ENCODE results near the gene DHRSX.

DNA sequence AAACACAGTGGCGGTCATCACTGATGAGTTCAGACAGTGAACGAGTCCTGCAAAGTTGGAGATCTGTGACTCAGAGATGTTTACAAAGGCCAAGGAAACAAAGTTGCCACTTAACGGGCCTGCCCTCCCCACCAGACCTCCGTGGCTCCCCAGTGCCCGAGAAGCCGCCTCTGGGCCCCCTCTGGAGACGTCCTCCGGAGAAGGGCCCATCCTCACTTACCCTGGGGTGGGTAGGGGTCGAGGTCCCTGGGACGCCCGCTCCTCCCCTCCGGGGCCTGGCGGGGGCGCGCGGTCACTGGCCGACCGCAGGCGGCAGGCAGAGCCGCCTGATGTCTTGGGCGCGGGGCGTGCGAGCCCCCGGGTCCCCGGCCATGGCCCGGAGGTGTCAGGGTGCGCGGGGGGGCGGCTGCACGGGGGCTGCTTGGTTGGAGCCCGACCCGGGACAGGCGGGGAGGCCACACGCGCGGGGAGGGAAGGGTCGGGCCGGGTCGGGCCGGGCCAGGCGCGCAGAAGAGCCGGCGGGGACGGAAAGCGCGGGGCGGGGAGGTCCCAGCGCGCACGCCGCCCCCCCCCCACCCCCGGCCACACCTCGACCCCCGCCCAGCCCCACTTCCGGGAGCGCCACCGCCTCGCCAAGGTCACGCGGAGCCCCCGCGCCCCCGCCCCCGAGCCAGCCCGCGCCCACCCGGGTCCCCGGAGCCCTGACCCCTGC, 529 bp downstream of the DHRSX start:
- no peak for TF ChIP-seq CTCF (IDR thresholded peaks at IDR 0.05; ENCODE audit: insufficient read depth, low read depth, low read length)
- no peak for TF ChIP-seq EZH2 (IDR thresholded peaks at IDR 0.05; ENCODE audit: insufficient read depth, low read length)
